ENCODE results near the gene ITM2C. TPM values are rescaled to one million over a fixed set of nuclear protein-coding genes. Genes with fewer than 3 reads are reported as not detected.

The ITM2C gene
- total RNA-seq, 1 donor from 2014 or later = 144 TPM

- no peak for DNase-seq (ENCODE audit: low read depth)
- Histone ChIP-seq H3K36me3 (ENCODE audit: control insufficient read depth, insufficient read depth, low read length) (peaks cover 1% of the 10 kb centered on the region), H3K4me3 (ENCODE audit: low read depth, low read length) (no peak overlapping the region), H3K27me3 (ENCODE audit: control insufficient read depth, insufficient read depth, low read length) (no peaks in the 10 kb centered on the region)
- TF ChIP-seq CTCF (IDR thresholded peaks at IDR 0.05; ENCODE audit: insufficient read depth, low read length, poor library complexity, severe bottlenecking) = no peak
Observed at GRCh38 chr2:230821991-230822520, 42.7 kb upstream of the ITM2C start.

DNA sequence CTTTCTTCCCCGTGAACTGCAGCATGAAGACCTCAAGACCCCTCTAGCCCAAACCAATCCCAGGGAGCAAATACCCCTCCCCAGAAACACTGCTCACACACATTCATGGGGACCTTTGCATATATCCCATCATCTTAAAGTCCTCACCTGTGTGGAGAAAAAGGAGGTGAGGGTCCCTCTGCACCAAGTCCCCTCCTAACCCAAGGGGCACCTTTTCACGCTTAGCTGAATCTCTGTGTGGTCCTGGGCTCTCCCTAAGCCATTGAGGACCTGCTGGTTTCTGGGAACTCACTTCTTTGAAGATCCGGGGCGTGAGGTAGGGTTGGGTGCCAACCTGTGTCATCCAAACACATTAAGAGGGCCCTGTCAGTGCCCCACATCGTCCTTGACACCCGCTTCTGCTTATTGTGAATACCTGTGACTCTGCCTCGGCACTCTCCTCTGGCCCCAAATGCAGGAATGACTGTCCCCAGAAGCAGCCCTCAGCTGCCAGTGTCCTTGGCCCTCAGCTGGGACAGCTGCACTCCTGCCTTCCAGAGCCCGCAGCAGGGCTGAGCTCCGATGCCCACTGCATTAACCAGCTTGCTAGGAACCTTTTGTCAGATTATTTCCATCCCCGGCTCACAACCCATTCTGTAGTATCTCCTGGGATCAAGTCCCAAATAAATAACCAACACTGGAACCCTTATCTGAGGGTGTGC is 41.3 kb upstream of the ITM2C start:
- peaks cover 1% of the 10 kb centered on the region for H3K36me3 ChIP-seq (ENCODE audit: control insufficient read depth, insufficient read depth, low read length)
- no peak for DNase-seq (ENCODE audit: low read depth)
- peaks cover 9% of the 10 kb centered on the region for H3K27me3 ChIP-seq (ENCODE audit: control insufficient read depth, insufficient read depth, low read length)
- no peak overlapping the region for H3K4me3 ChIP-seq (ENCODE audit: low read depth, low read length)
- TF ChIP-seq CTCF (IDR thresholded peaks at IDR 0.05; ENCODE audit: insufficient read depth, low read length, poor library complexity, severe bottlenecking) = no peak

DNA sequence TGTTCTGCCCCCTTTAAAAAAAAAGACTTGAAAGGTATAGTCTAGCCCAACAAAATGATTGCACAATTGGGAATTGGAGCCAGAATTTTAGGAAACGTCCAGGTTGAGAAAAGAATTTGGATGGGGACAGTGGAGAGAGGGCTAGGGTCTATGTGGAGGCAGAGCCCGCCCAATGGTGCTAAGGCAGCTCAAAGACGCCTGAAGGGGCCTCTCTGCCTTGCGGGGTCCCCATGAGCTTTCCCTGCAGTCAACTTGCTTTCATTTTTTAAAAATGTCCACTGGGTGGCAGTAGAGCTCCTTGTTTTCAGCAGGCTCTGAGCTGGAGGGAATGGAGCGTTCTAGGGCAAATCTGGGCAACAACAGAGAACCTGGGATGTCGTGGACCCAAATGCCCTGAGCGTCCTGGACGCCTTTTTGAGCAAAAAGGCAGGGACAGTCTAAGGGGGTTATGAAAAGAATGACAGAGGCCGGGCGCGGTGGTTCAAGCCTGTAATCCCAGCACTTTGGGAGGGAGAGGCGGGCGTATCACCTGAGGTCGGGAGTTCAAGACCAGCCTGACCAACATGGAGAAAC is 40.2 kb upstream of the ITM2C start:
- Histone ChIP-seq H3K4me3 (ENCODE audit: low read depth, low read length) (no peak overlapping the region), H3K27me3 (ENCODE audit: control insufficient read depth, insufficient read depth, low read length) (peaks cover 13% of the 10 kb centered on the region), H3K36me3 (ENCODE audit: control insufficient read depth, insufficient read depth, low read length) (peaks cover 1% of the 10 kb centered on the region)
- peak; percentile 56 for TF ChIP-seq CTCF (IDR thresholded peaks at IDR 0.05; ENCODE audit: insufficient read depth, low read length, poor library complexity, severe bottlenecking)
- peak; percentile 45 for DNase-seq (ENCODE audit: low read depth)

GRCh38 chr2:230825354-230825753 is 39.4 kb upstream of the ITM2C start:
- no peak overlapping the region for H3K4me3 ChIP-seq (ENCODE audit: low read depth, low read length)
- peaks cover 13% of the 10 kb centered on the region for H3K27me3 ChIP-seq (ENCODE audit: control insufficient read depth, insufficient read depth, low read length)
- no peak for DNase-seq (ENCODE audit: low read depth)
- no peak for TF ChIP-seq CTCF (IDR thresholded peaks at IDR 0.05; ENCODE audit: insufficient read depth, low read length, poor library complexity, severe bottlenecking)
- H3K36me3 ChIP-seq (ENCODE audit: control insufficient read depth, insufficient read depth, low read length) = peaks cover 1% of the 10 kb centered on the region

- Histone ChIP-seq H3K36me3 (ENCODE audit: control insufficient read depth, insufficient read depth, low read length) (no peaks in the 10 kb centered on the region), H3K27me3 (ENCODE audit: control insufficient read depth, insufficient read depth, low read length) (peaks cover 13% of the 10 kb centered on the region), H3K4me3 (ENCODE audit: low read depth, low read length) (peak overlapping the region; percentile 31)
- TF ChIP-seq CTCF (IDR thresholded peaks at IDR 0.05; ENCODE audit: insufficient read depth, low read length, poor library complexity, severe bottlenecking) = no peak
- DNase-seq (ENCODE audit: low read depth) = no peak
Observed at GRCh38 chr2:230827774-230828271, 36.9 kb upstream of the ITM2C start.
